Measurements from ENCODE around the gene PKMYT1. TPM values are rescaled to one million over a fixed set of nuclear protein-coding genes. Genes with fewer than 3 reads are reported as not detected.

The PKMYT1 gene
- total and polyA plus RNA-seq, 2 experiments from 2014 or later: 90.9 to 100 TPM

DNA sequence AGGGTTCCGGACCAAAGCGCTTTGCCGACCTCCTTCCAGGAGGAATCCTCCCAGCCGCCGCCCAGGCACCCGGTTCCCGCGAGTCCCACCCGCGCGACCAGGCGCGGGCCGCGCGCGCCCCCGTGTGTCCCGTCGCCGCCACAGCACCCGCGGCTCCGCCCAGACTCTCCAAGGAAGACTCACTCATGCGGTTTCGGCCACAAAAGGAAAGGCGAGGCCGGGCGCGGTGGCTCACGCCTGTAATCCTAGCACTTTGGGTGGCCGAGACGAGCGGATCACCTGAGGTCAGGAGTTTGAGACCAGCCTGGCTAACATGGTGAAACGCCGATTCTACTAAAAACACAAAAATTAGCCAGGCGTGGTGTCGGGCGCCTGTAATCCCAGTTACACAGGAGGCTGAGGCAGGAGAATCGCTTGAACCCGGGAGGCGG lies 3.5 kb upstream of the PKMYT1 start:
- no peak overlapping the region for H3K4me3 Mint-ChIP-seq

More for the DNA sequence above, 3.5 kb upstream of the PKMYT1 start:
- Histone ChIP-seq H3K27me3 (ENCODE audit: insufficient read depth) (no peaks in the 10 kb centered on the region), H3K4me2 (no peak overlapping the region), H3F3A (replicated peaks; ENCODE audit: low read depth) (peaks cover 19% of the 10 kb centered on the region), H2AFZ (peak overlapping the region; percentile 95), H3K79me2 (replicated peaks; ENCODE audit: insufficient read depth) (peaks cover 13% of the 10 kb centered on the region), H3K9me2 (ENCODE audit: insufficient read depth) (no peaks in the 10 kb centered on the region), H3K36me3 (ENCODE audit: insufficient read depth) (no peaks in the 10 kb centered on the region), H3K4me3 (no peak overlapping the region; the same call in 1 of the 2 replicates), H4K20me1 (replicated peaks; ENCODE audit: insufficient read depth) (no peaks in the 10 kb centered on the region), H3K27ac (ENCODE audit: low read depth) (no peak overlapping the region), H3K4me1 (ENCODE audit: insufficient read depth) (peaks cover 22% of the 10 kb centered on the region)
- H3K9me3 Mint-ChIP-seq: peaks cover 2% of the 10 kb centered on the region; the same call in 2 of the 3 replicates
- DNase-seq (ENCODE audit: low spot score) (peak; percentile 89), ATAC-seq (peak; percentile 20)
- peaks cover 28% of the 10 kb centered on the region for H3K4me1 Mint-ChIP-seq
- TF ChIP-seq POLR2AphosphoS5 (IDR thresholded peaks at IDR 0.05; ENCODE audit: low read depth): 0 out of 2 replicates have a peak, but pooled peaks have one; percentile 26
- TF ChIP-seq CTCF (conservative IDR thresholded peaks at IDR 0.05; ENCODE audit: low read depth in 2 of 2): peak; percentile 77 to 86
- no peak for TF ChIP-seq ZNF462 (CRISPR knock-in tag; IDR thresholded peaks at IDR 0.05)
- H3K27ac Mint-ChIP-seq: no peak overlapping the region
- peaks cover 3% of the 10 kb centered on the region; the same call in 1 of the 3 replicates for H3K36me3 Mint-ChIP-seq (ENCODE audit: low read depth)
- peaks cover 12% of the 10 kb centered on the region for H3K27me3 Mint-ChIP-seq (ENCODE audit: insufficient read depth, low read depth, poor library complexity)

Data from GM23338 (cell line).